H1 (cell line): Measurements from ENCODE around the gene CDKL4. TPM values are rescaled to one million over a fixed set of nuclear protein-coding genes. Genes with fewer than 3 reads are reported as not detected.

ENCODE experiments used
- CTCF ChIA-PET: fragments of 300-600 bp; sonication (Branson Sonifier 250); formaldehyde crosslinking; loops from one replicate; lab custom pipeline; 2021; ENCODE audit not compliant: partially characterized antibody; lab: Charles Lee
- POLR2A ChIA-PET: fragments of 300-600 bp; sonication (Branson Sonifier 250); formaldehyde crosslinking; loops from one replicate; lab custom pipeline; 2021; ENCODE audit warnings: inconsistent platforms; ENCODE audit not compliant: partially characterized antibody; lab: Charles Lee
- DNase-seq, 2 experiments: peaks; one replicate each; pipeline versions ENCODE4 v3.0.0 to v3.0.0-alpha.2; 2010 to 2022; ENCODE audit warnings: low spot score in 2 of 2, low read depth in 1 of 2, mixed read lengths in 1 of 2
- FAIRE-seq: peaks from 2 replicates; lab custom pipeline; 2011; peaks lifted over from hg19 to GRCh38; lab: Jason Lieb, UNC
- H2AFZ ChIP-seq: 2 replicates; pipeline ENCODE4 v1.8.1; 2012; ENCODE audit warnings: low read length, inconsistent platforms
- H2AK5ac ChIP-seq: 2 replicates; pipeline ENCODE4 v1.6.1; 2013; ENCODE audit warnings: low read depth, low read length
- H2BK120ac ChIP-seq: replicated peaks from 2 replicates; pipeline ENCODE3; 2013; ENCODE audit warnings: low read depth, low read length, inconsistent platforms
- H2BK12ac ChIP-seq: 2 replicates; pipeline ENCODE4 v1.6.1; 2013; ENCODE audit warnings: low read depth, low read length
- H2BK15ac ChIP-seq: 2 replicates; pipeline ENCODE4 v1.6.1; 2013; ENCODE audit warnings: low read length
- H2BK20ac ChIP-seq: 2 replicates; pipeline ENCODE4 v1.6.1; 2013; ENCODE audit warnings: low read length
- H2BK5ac ChIP-seq: 2 replicates; pipeline ENCODE4 v1.6.1; 2013; ENCODE audit warnings: low read depth, low read length
- H3K14ac ChIP-seq: 2 replicates; pipeline ENCODE4 v1.6.1; 2013; ENCODE audit warnings: inconsistent platforms; ENCODE audit not compliant: insufficient read length
- H3K18ac ChIP-seq: 2 replicates; pipeline ENCODE4 v1.6.1; 2013; ENCODE audit warnings: low read length; ENCODE audit errors: extremely low read depth
- H3K23ac ChIP-seq: 2 replicates; pipeline ENCODE4 v1.6.1; 2013; ENCODE audit warnings: inconsistent platforms; ENCODE audit not compliant: insufficient read length
- H3K23me2 ChIP-seq: 2 replicates; pipeline ENCODE4 v1.6.1; 2013; ENCODE audit warnings: low read depth, low read length
- H3K27ac ChIP-seq: 2 replicates; pipeline ENCODE4 v1.6.1; 2011; ENCODE audit warnings: low read depth, low read length, inconsistent platforms
- H3K27me3 ChIP-seq, 4 experiments: replicated peaks in 1 of 4; 1 replicate in 1 of 4; 2 replicates in 3 of 4; pipeline versions ENCODE4 v1.6.1 to v1.8.1; 2011 to 2013; ENCODE audit warnings: low read length in 3 of 4, mild to moderate bottlenecking in 3 of 4, inconsistent platforms in 2 of 4, mixed read lengths in 2 of 4, moderate library complexity in 1 of 4; ENCODE audit not compliant: control insufficient read depth in 3 of 4, insufficient read depth in 3 of 4; ENCODE audit errors: extremely low read depth in 1 of 4
- H3K36me3 ChIP-seq, 4 experiments: 2 replicates each; pipeline versions ENCODE4 v1.6.1 to v1.8.1; 2011 to 2013; ENCODE audit warnings: mild to moderate bottlenecking in 4 of 4, low read length in 3 of 4, moderate library complexity in 2 of 4, control low read depth in 1 of 4, inconsistent platforms in 1 of 4; ENCODE audit not compliant: insufficient read depth in 4 of 4, control insufficient read depth in 2 of 4
- H3K4ac ChIP-seq: replicated peaks from 2 replicates; pipeline ENCODE3; 2013; ENCODE audit warnings: low read length, low read depth, mixed read lengths, inconsistent platforms; ENCODE audit not compliant: insufficient read length
- H3K4me1 ChIP-seq, 4 experiments: replicated peaks in 1 of 4; 1 replicate in 1 of 4; 2 replicates in 3 of 4; pipeline versions ENCODE4 v1.6.1 to v1.8.1; 2011 to 2013; ENCODE audit warnings: low read length in 3 of 4, inconsistent platforms in 2 of 4, mixed read lengths in 1 of 4; ENCODE audit not compliant: insufficient read depth in 4 of 4, control insufficient read depth in 3 of 4
- H3K4me2 ChIP-seq, 2 experiments: 2 replicates each; pipeline versions ENCODE4 v1.6.1 to v1.8.1; 2011 to 2013; ENCODE audit warnings: low read depth in 2 of 2, low read length in 2 of 2, control low read depth in 1 of 2, inconsistent platforms in 1 of 2, mild to moderate bottlenecking in 1 of 2; ENCODE audit not compliant: insufficient read depth in 1 of 2
- H3K4me3 ChIP-seq, 4 experiments: fragments of 200-600, 300-600 bp in 1 of 4; sonication (generic), shearing (Covaris generic), sonication (Bioruptor Twin) in 1 of 4; 2 replicates each; pipeline versions ENCODE4 v1.5.1 to v1.8.1; 2011 to 2016; ENCODE audit warnings: low read length in 4 of 4, low read depth in 3 of 4, control low read depth in 2 of 4, inconsistent platforms in 2 of 4, mild to moderate bottlenecking in 2 of 4, mixed read lengths in 1 of 4, moderate library complexity in 1 of 4; ENCODE audit not compliant: insufficient read depth in 2 of 4; ENCODE audit errors: extremely low read depth in 1 of 4
- H3K56ac ChIP-seq: replicated peaks from 2 replicates; pipeline ENCODE3; 2013; ENCODE audit warnings: low read depth, mild to moderate bottlenecking, mixed read lengths, low read length, inconsistent platforms; ENCODE audit not compliant: insufficient read length
- H3K79me1 ChIP-seq: 2 replicates; pipeline ENCODE4 v1.6.1; 2013; ENCODE audit warnings: low read depth, low read length, control low read depth
- H3K79me2 ChIP-seq, 2 experiments: 2 replicates each; pipeline versions ENCODE4 v1.6.1 to v1.8.1; 2012 to 2013; ENCODE audit warnings: low read length in 2 of 2, mild to moderate bottlenecking in 2 of 2, inconsistent platforms in 1 of 2; ENCODE audit not compliant: insufficient read depth in 2 of 2, control insufficient read depth in 1 of 2
- H3K9ac ChIP-seq, 4 experiments: replicated peaks in 1 of 4; 1 replicate in 1 of 4; 2 replicates in 3 of 4; pipeline versions ENCODE4 v1.6.1 to v1.8.1; 2011 to 2013; ENCODE audit warnings: low read depth in 3 of 4, low read length in 3 of 4, control low read depth in 2 of 4, mild to moderate bottlenecking in 2 of 4, moderate library complexity in 2 of 4, inconsistent platforms in 1 of 4; ENCODE audit errors: extremely low read depth in 1 of 4
- H3K9me3 ChIP-seq, 2 experiments: 2 replicates each; pipeline versions ENCODE4 v1.6.1 to v1.8.1; 2012 to 2013; ENCODE audit warnings: mild to moderate bottlenecking in 2 of 2, moderate library complexity in 2 of 2, control low read depth in 1 of 2, inconsistent platforms in 1 of 2, low read depth in 1 of 2, low read length in 1 of 2, mixed read lengths in 1 of 2; ENCODE audit not compliant: insufficient read depth in 2 of 2
- H4K20me1 ChIP-seq, 2 experiments: replicated peaks in 1 of 2; 2 replicates each; pipeline versions ENCODE3 to v1.8.1; 2011 to 2013; ENCODE audit warnings: inconsistent platforms in 2 of 2, low read length in 2 of 2, mild to moderate bottlenecking in 1 of 2; ENCODE audit not compliant: insufficient read depth in 2 of 2, control insufficient read depth in 1 of 2
- H4K5ac ChIP-seq: 2 replicates; pipeline ENCODE4 v1.6.1; 2013; ENCODE audit warnings: low read length, low read depth, mixed read lengths, inconsistent platforms; ENCODE audit not compliant: insufficient read length
- H4K8ac ChIP-seq: 2 replicates; pipeline ENCODE4 v1.8.0; 2013; ENCODE audit warnings: mild to moderate bottlenecking, moderate library complexity, low read length, inconsistent platforms; ENCODE audit not compliant: insufficient read depth; ENCODE audit errors: extremely low read depth
- H4K91ac ChIP-seq: replicated peaks from 2 replicates; pipeline ENCODE3; 2013; ENCODE audit warnings: low read length, mixed read lengths, inconsistent platforms; ENCODE audit not compliant: insufficient read length
- CREB1 ChIP-seq: IDR thresholded peaks from 2 replicates; pipeline ENCODE4 v1.6.1; 2012; ENCODE audit warnings: inconsistent platforms
- MAX ChIP-seq: IDR thresholded peaks from 2 replicates; pipeline ENCODE4 v1.6.1; 2012; ENCODE audit warnings: inconsistent platforms
- NANOG ChIP-seq: IDR thresholded peaks from 2 replicates; pipeline ENCODE4 v1.6.1; 2011; ENCODE audit warnings: low read length, low read depth, mild to moderate bottlenecking, inconsistent platforms; ENCODE audit not compliant: insufficient read depth, poor library complexity, severe bottlenecking
- RNF2 ChIP-seq: fragments of 200-900, 300-1000 bp; sonication (generic); IDR thresholded peaks from 2 replicates; pipeline ENCODE4 v1.7.1; 2016; ENCODE audit warnings: borderline replicate concordance, low read depth, mild to moderate bottlenecking, antibody characterized with exemption, low read length; ENCODE audit not compliant: poor library complexity, severe bottlenecking; ENCODE audit errors: missing control alignments
- SRF ChIP-seq: IDR thresholded peaks from 2 replicates; pipeline ENCODE4 v1.6.1; 2011; ENCODE audit warnings: mild to moderate bottlenecking, low read depth, low read length, moderate library complexity
- WGBS, 2 experiments: shearing (Covaris generic) in 1 of 2; methylation state at CpG; one replicate each; pipeline versions ENCODE4 v1.1.6 to v1.1.7; 2013 to 2015; ENCODE audit warnings: low lambda C conversion rate in 2 of 2, mixed read lengths in 2 of 2, inconsistent platforms in 1 of 2, low coverage in 1 of 2, missing lambda C conversion rate in 1 of 2; ENCODE audit not compliant: insufficient replicate concordance in 2 of 2, insufficient coverage in 1 of 2, insufficient read length in 1 of 2; ENCODE audit errors: extremely low coverage in 1 of 2, missing lambda C conversion rate in 1 of 2; 5-methylcytosine and 5-hydroxymethylcytosine counted together
- polyA plus RNA-seq, 7 experiments: library from polyadenylated mRNA; depleted of rRNA in 3 of 7; stranded (reverse) in 5 of 7; unstranded in 2 of 7; fragments of >200 nt in 5 of 7; fragments of 200-250 nt in 2 of 7; gene quantifications; 1 replicate in 5 of 7; 2 replicates in 1 of 7; 4 replicates in 1 of 7; pipeline versions ENCODE4 v1.2.1 to v1.2.3, GENCODE V29; 2011 to 2013; ENCODE audit warnings: missing spikeins in 2 of 7, mixed read lengths in 2 of 7
- total RNA-seq: library from RNA; stranded (reverse); fragmentation: NEBNext Ultra II Directional; extraction: Animal tissue kit (Norgen Biotek cat#: 25700); gene quantifications from 2 replicates; pipeline ENCODE4 v1.2.1, GENCODE V29; 2021
- TF ChIP-seq, protein P1 (sequence below): IDR thresholded peaks from 2 replicates; pipeline ENCODE4 v1.6.1; 2012; ENCODE audit warnings: inconsistent platforms

Gene CDKL4
- total and polyA plus RNA-seq, 2 of the 8 experiments (the other 6 are each of a cell fraction or from before 2014, with no cell fraction given) = not detected

- Histone ChIP-seq H3K9me3 (no peaks in the 10 kb centered on the region), H3K18ac (no peak overlapping the region), H2BK5ac (no peak overlapping the region), H3K27me3 (no peaks in the 10 kb centered on the region), H3K14ac (no peak overlapping the region), H3K23me2 (no peaks in the 10 kb centered on the region), H2BK20ac (no peak overlapping the region), H2AK5ac (no peak overlapping the region), H2BK120ac (no peak overlapping the region), H3K79me1 (no peaks in the 10 kb centered on the region), H4K8ac (no peak overlapping the region), H3K27ac (no peak overlapping the region), H3K4me3 (no peak overlapping the region), H3K9ac (no peak overlapping the region), H3K4me1 (peaks cover 0 to 3% (median 2%) of the 10 kb centered on the region in 4 experiments; a peak in 4 of 7 replicates), H3K4me2 (no peak overlapping the region), H2AFZ (no peak overlapping the region), H4K5ac (no peak overlapping the region), H3K4ac (no peak overlapping the region), H2BK15ac (no peak overlapping the region), H2BK12ac (no peak overlapping the region), H4K91ac (no peak overlapping the region), H3K23ac (no peak overlapping the region), H4K20me1 (no peaks in the 10 kb centered on the region), H3K56ac (no peak overlapping the region), H3K79me2 (no peaks in the 10 kb centered on the region), H3K36me3 (no peaks in the 10 kb centered on the region)
- WGBS, 2 experiments = 89% methylated on average over 8 of the region's 8 CpGs; no CpG with 5 or more reads in 1 of the 2 experiments
- ChIA-PET CTCF (interaction anchor here (1.7 kb wide), 1 partner anchor 14 kb away, joined by 4 read pairs; no protein-coding TSS in a partner anchor), POLR2A (interaction anchor here (0.7 to 1.8 kb wide), 3 partner anchors 11 to 19 kb away, joined by 3 to 6 read pairs (median 4); partner anchors contain the start of gene SOS1)
- no peak for TF ChIP-seq MAX
- TF ChIP-seq SRF = no peak
- no peak for TF ChIP-seq NANOG
- TF ChIP-seq, protein P1, sequence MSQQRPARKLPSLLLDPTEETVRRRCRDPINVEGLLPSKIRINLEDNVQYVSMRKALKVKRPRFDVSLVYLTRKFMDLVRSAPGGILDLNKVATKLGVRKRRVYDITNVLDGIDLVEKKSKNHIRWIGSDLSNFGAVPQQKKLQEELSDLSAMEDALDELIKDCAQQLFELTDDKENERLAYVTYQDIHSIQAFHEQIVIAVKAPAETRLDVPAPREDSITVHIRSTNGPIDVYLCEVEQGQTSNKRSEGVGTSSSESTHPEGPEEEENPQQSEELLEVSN = no peak
- TF ChIP-seq RNF2 = no peak
- no peak for TF ChIP-seq CREB1
- DNase-seq (no peak), FAIRE-seq (no peak)
These were observed 104.9 kb downstream of the CDKL4 start for GRCh38 chr2:39138837-39139211.
